H1 (cell line): Measurements from ENCODE around the gene KRTAP10-8. TPM values are rescaled to one million over a fixed set of nuclear protein-coding genes. Genes with fewer than 3 reads are reported as not detected.

Source experiments
- CHD7 ChIP-seq: fragments of 300-600 bp; sonication (generic); IDR thresholded peaks from 2 replicates; pipeline ENCODE4 v1.7.1; 2012; ENCODE audit warnings: low read length, moderate library complexity, mild to moderate bottlenecking, inconsistent platforms; ENCODE audit not compliant: insufficient replicate concordance
- E2F6 ChIP-seq: IDR thresholded peaks from 2 replicates; pipeline ENCODE4 v1.6.1; 2012; ENCODE audit warnings: inconsistent platforms
- JUN ChIP-seq: IDR thresholded peaks from 2 replicates; pipeline ENCODE4 v1.6.1; 2011; ENCODE audit warnings: low read depth, mild to moderate bottlenecking, improper control_type of control experiment, low read length
- polyA plus RNA-seq, 7 experiments: library from polyadenylated mRNA; depleted of rRNA in 3 of 7; stranded (reverse) in 5 of 7; unstranded in 2 of 7; fragments of >200 nt in 5 of 7; fragments of 200-250 nt in 2 of 7; gene quantifications; 1 replicate in 5 of 7; 2 replicates in 1 of 7; 4 replicates in 1 of 7; pipeline versions ENCODE4 v1.2.1 to v1.2.3, GENCODE V29; 2011 to 2013; ENCODE audit warnings: missing spikeins in 2 of 7, mixed read lengths in 2 of 7
- total RNA-seq: library from RNA; stranded (reverse); fragmentation: NEBNext Ultra II Directional; extraction: Animal tissue kit (Norgen Biotek cat#: 25700); gene quantifications from 2 replicates; pipeline ENCODE4 v1.2.1, GENCODE V29; 2021

Gene KRTAP10-8
- total and polyA plus RNA-seq, 2 of the 8 experiments (the other 6 are each of a cell fraction or from before 2014, with no cell fraction given): not detected

GRCh38 chr21:44593598-44594405 is 18.1 kb upstream of the KRTAP10-8 start (continued):
- TF ChIP-seq CHD7 (no peak), E2F6 (peak; percentile 52; the same call in 1 of the 2 replicates), JUN (no peak)
